Medulla oblongata (tissue), 1 donor: Measurements from ENCODE around the gene SPRYD4.
"Not testable (repeated sequence)": the region's sequence is repeated elsewhere in the genome, so short reads cannot be mapped to it uniquely, and the experiment has no call there.

ENCODE experiments used
- DNase-seq: peaks from one replicate; pipeline ENCODE4 v3.0.0-alpha.2; 2015; ENCODE audit errors: extremely low spot score

SPRYD4 gene

GRCh38 chr12:56468216-56469006 is at the start of gene SPRYD4:
SPRYD4 (plus strand) TSS chr12:56468578; CDS start chr12:56468592, 14 bp downstream.
- peak; percentile 96 for DNase-seq

GRCh38 chr12:56420411-56420810 is 48.0 kb upstream of the SPRYD4 start:
- no peak for DNase-seq

GRCh38 chr12:56425193-56425592 is 43.2 kb upstream of the SPRYD4 start:
- no peak for DNase-seq

- no peak for DNase-seq
Measured at GRCh38 chr12:56425940-56426438, 42.4 kb upstream of the SPRYD4 start.

- DNase-seq = no peak
Measured at GRCh38 chr12:56431288-56431687, 37.1 kb upstream of the SPRYD4 start.

- DNase-seq = no peak
Measured at GRCh38 chr12:56431850-56432249, 36.5 kb upstream of the SPRYD4 start.

- no peak for DNase-seq
Measured at GRCh38 chr12:56434828-56435227, 33.5 kb upstream of the SPRYD4 start.

GRCh38 chr12:56437430-56438176 is 30.8 kb upstream of the SPRYD4 start:
- DNase-seq = no peak

- DNase-seq = not testable (repeated sequence)
Measured at GRCh38 chr12:56443208-56443607, 25.2 kb upstream of the SPRYD4 start.

- DNase-seq = peak; percentile 96
Measured at GRCh38 chr12:56448860-56449621, 19.3 kb upstream of the SPRYD4 start, which contains the start of gene TIMELESS. TIMELESS (minus strand) TSS chr12:56449426; CDS start chr12:56434170, 15,256 bp downstream.

- no peak for DNase-seq
Measured at GRCh38 chr12:56449622-56449984, 18.8 kb upstream of the SPRYD4 start.

- DNase-seq = no peak
Measured at GRCh38 chr12:56450241-56450640, 18.1 kb upstream of the SPRYD4 start.

- no peak for DNase-seq
Measured at GRCh38 chr12:56451147-56451546, 17.2 kb upstream of the SPRYD4 start.

GRCh38 chr12:56454557-56454956 is 13.8 kb upstream of the SPRYD4 start, which contains the start of gene MIP:
MIP (minus strand) TSS chr12:56454657; CDS start chr12:56454613, 44 bp downstream.
- DNase-seq = no peak

- no peak for DNase-seq
Measured at GRCh38 chr12:56457817-56458216, 10.6 kb upstream of the SPRYD4 start.

GRCh38 chr12:56461235-56462159 is 6.9 kb upstream of the SPRYD4 start:
- no peak for DNase-seq

- DNase-seq = no peak
Measured at GRCh38 chr12:56462565-56462964, 5.8 kb upstream of the SPRYD4 start.

GRCh38 chr12:56469007-56469930 is 891 bp downstream of the SPRYD4 start:
- DNase-seq = no peak

- DNase-seq = no peak
Measured at GRCh38 chr12:56474389-56474788, 6.0 kb downstream of the SPRYD4 start.

GRCh38 chr12:56476143-56476542 is 7.8 kb downstream of the SPRYD4 start:
- DNase-seq = no peak
